NOMO-1 treated with DMSO at 0.1 percent for 48 hours (cell line): Measurements from ENCODE around the gene SH3GL1.
"Not testable (repeated sequence)": the region's sequence is repeated elsewhere in the genome, so short reads cannot be mapped to it uniquely, and the experiment has no call there.

Experiments used
- DNase-seq: peaks from one replicate; lab custom pipeline; 2025; ENCODE audit not compliant: unreplicated experiment; lab: John Stamatoyannopoulos, UW

Gene SH3GL1

GRCh38 chr19:4365791-4366665, 34.3 kb downstream of the SH3GL1 start:
- no peak for DNase-seq

GRCh38 chr19:4365341-4365740, 35.0 kb downstream of the SH3GL1 start:
- no peak for DNase-seq

GRCh38 chr19:4363571-4364304, 36.6 kb downstream of the SH3GL1 start:
- no peak for DNase-seq

GRCh38 chr19:4362831-4363545, 37.4 kb downstream of the SH3GL1 start:
- DNase-seq: no peak

GRCh38 chr19:4362101-4362828, 38.1 kb downstream of the SH3GL1 start:
- no peak for DNase-seq

GRCh38 chr19:4361152-4362046, 38.9 kb downstream of the SH3GL1 start:
- no peak for DNase-seq

- DNase-seq: no peak
Measured at GRCh38 chr19:4360641-4361151, 39.7 kb downstream of the SH3GL1 start.

- DNase-seq: no peak
Measured at GRCh38 chr19:4360081-4360569, 40.2 kb downstream of the SH3GL1 start.

GRCh38 chr19:4359627-4360000, 40.7 kb downstream of the SH3GL1 start:
- DNase-seq: no peak

GRCh38 chr19:4358709-4359626, 41.4 kb downstream of the SH3GL1 start:
- no peak for DNase-seq

GRCh38 chr19:4357921-4358326, 42.4 kb downstream of the SH3GL1 start:
- no peak for DNase-seq

- DNase-seq: no peak
Measured at GRCh38 chr19:4357095-4357797, 43.1 kb downstream of the SH3GL1 start.

GRCh38 chr19:4354897-4355296, 45.5 kb downstream of the SH3GL1 start:
- DNase-seq: no peak

- no peak for DNase-seq
Measured at GRCh38 chr19:4354282-4354681, 46.1 kb downstream of the SH3GL1 start.

- DNase-seq: peak; percentile 46
Measured at GRCh38 chr19:4352701-4353121, 47.6 kb downstream of the SH3GL1 start.

GRCh38 chr19:4350726-4351125, 49.6 kb downstream of the SH3GL1 start:
- no peak for DNase-seq

- no peak for DNase-seq
Measured at GRCh38 chr19:4350111-4350510, 50.2 kb downstream of the SH3GL1 start.

GRCh38 chr19:4349225-4349624, 51.1 kb downstream of the SH3GL1 start:
- DNase-seq: not testable (repeated sequence)
